HepG2 (cell line): ENCODE results near the gene IDUA. TPM values are rescaled to one million over a fixed set of nuclear protein-coding genes. Genes with fewer than 3 reads are reported as not detected.
A peak's percentile ranks its signal among the peaks of the same experiment; 100 is the strongest.

ENCODE experiments used
- ATM ChIP-seq: fragments of 450-650 bp; IDR thresholded peaks from 2 replicates; pipeline ENCODE4 v1.7.1; 2017; ENCODE audit warnings: mild to moderate bottlenecking, borderline replicate concordance
- CBX1 ChIP-seq: IDR thresholded peaks from one replicate; pipeline ENCODE4 v1.6.1; 2016; ENCODE audit warnings: antibody characterized with exemption, low read depth
- FOXA3 ChIP-seq: IDR thresholded peaks from 2 replicates; pipeline ENCODE4 v1.6.1; 2016; ENCODE audit warnings: missing genetic modification reagents, missing compliant biosample characterization
- GATAD1 ChIP-seq: IDR thresholded peaks from 2 replicates; pipeline ENCODE4 v1.6.1; 2016; ENCODE audit warnings: missing genetic modification reagents, missing compliant biosample characterization
- HNF1A ChIP-seq, 2 experiments: sonication (generic) in 1 of 2; formaldehyde crosslinking in 1 of 2; IDR thresholded peaks; 2 replicates each; pipeline versions ENCODE4 v1.4.0 to v1.6.1; 2016 to 2020; ENCODE audit warnings: borderline replicate concordance in 1 of 2, low read depth in 1 of 2, mild to moderate bottlenecking in 1 of 2, missing genetic modification reagents in 1 of 2
- MXD4 ChIP-seq: IDR thresholded peaks from 2 replicates; pipeline ENCODE4 v1.6.1; 2016; ENCODE audit warnings: mild to moderate bottlenecking, missing biosample characterization, missing genetic modification reagents
- RAD21 ChIP-seq: fragments of 450-650 bp; formaldehyde crosslinking; IDR thresholded peaks from 2 replicates; pipeline ENCODE4 v1.5.0; 2020; ENCODE audit warnings: mild to moderate bottlenecking
- SOX13 ChIP-seq, 3 experiments: fragments of 450-650 bp in 1 of 3; sonication (generic) in 1 of 3; formaldehyde crosslinking in 1 of 3; IDR thresholded peaks in 2 of 3; conservative IDR thresholded peaks in 1 of 3; 2 replicates each; pipeline versions ENCODE4 v1.5.0 to v1.6.1; 2016 to 2020; ENCODE audit warnings: antibody characterized with exemption in 1 of 3, mild to moderate bottlenecking in 1 of 3, missing compliant biosample characterization in 1 of 3, missing genetic modification reagents in 1 of 3, moderate library complexity in 1 of 3
- SP1 ChIP-seq, 2 experiments: fragments of 450-650 bp in 1 of 2; sonication (generic) in 1 of 2; formaldehyde crosslinking in 1 of 2; IDR thresholded peaks; 2 replicates each; pipeline versions ENCODE4 v1.4.0 to v1.6.1; 2016 to 2020; ENCODE audit warnings: missing genetic modification reagents in 1 of 2
- SP140L ChIP-seq: sonication (generic); formaldehyde crosslinking; IDR thresholded peaks from 2 replicates; pipeline ENCODE4 v1.4.0; 2020; ENCODE audit warnings: missing genetic modification reagents, borderline replicate concordance
- SRSF9 ChIP-seq: fragments of 200-400 bp; formaldehyde crosslinking; IDR thresholded peaks from 2 replicates; pipeline ENCODE4 v1.6.1; 2018; ENCODE audit warnings: borderline replicate concordance, mild to moderate bottlenecking, low read depth, low read length; ENCODE audit not compliant: insufficient read depth, poor library complexity, severe bottlenecking
- ZEB1 ChIP-seq: IDR thresholded peaks from 2 replicates; pipeline ENCODE4 v1.6.1; 2012; ENCODE audit warnings: mild to moderate bottlenecking, low read depth, inconsistent platforms; ENCODE audit not compliant: insufficient replicate concordance
- ZFX ChIP-seq: sonication (generic); formaldehyde crosslinking; IDR thresholded peaks from 2 replicates; pipeline ENCODE4 v1.4.0; 2020; ENCODE audit warnings: mild to moderate bottlenecking, low read depth, missing genetic modification reagents, moderate library complexity
- ZNF292 ChIP-seq: sonication (generic); formaldehyde crosslinking; IDR thresholded peaks from 2 replicates; pipeline ENCODE4 v1.8.1; 2022; ENCODE audit warnings: mild to moderate bottlenecking, low read depth, missing genetic modification reagents, borderline replicate concordance
- ZNF331 ChIP-seq: sonication (generic); formaldehyde crosslinking; IDR thresholded peaks from 2 replicates; pipeline ENCODE4 v1.4.0; 2020; ENCODE audit warnings: missing genetic modification reagents
- ZNF766 ChIP-seq: sonication (generic); formaldehyde crosslinking; IDR thresholded peaks from 2 replicates; pipeline ENCODE4 v1.5.0; 2020; ENCODE audit warnings: missing genetic modification reagents, borderline replicate concordance
- polyA plus RNA-seq, 8 experiments: library from polyadenylated mRNA; depleted of rRNA in 3 of 8; stranded (reverse) in 7 of 8; unstranded in 1 of 8; fragments of >200 nt; fragmentation: Illumina TruSeq in 4 of 8; extraction: Trizol in 4 of 8; gene quantifications; 2 replicates each; pipeline versions ENCODE4 v1.2.1 to v1.2.3, GENCODE V29; 2011 to 2016; ENCODE audit warnings: low read depth in 4 of 8, missing spikeins in 1 of 8, mixed read lengths in 1 of 8; ENCODE audit not compliant: insufficient read depth in 1 of 8
- total RNA-seq, 5 experiments: library from RNA; depleted of rRNA; stranded (reverse); fragments of >200 nt; fragmentation: Illumina TruSeq; extraction: Trizol; gene quantifications; 2 replicates each; pipeline ENCODE4 v1.2.3, GENCODE V29; 2016; ENCODE audit warnings: low read depth in 1 of 5
- TF ChIP-seq, protein P1 (sequence below): sonication (generic); formaldehyde crosslinking; IDR thresholded peaks from 2 replicates; pipeline ENCODE4 v1.4.0; 2020; ENCODE audit warnings: missing genetic modification reagents
- TF ChIP-seq, protein P2 (sequence below): fragments of 450-650 bp; IDR thresholded peaks from 2 replicates; pipeline ENCODE4 v1.6.1; 2017

Gene IDUA
- total and polyA plus RNA-seq, 2 of the 13 experiments (the other 11 are each of a cell fraction or from before 2014, with no cell fraction given): 0.77 to 1.0 TPM

- TF ChIP-seq, protein P1, sequence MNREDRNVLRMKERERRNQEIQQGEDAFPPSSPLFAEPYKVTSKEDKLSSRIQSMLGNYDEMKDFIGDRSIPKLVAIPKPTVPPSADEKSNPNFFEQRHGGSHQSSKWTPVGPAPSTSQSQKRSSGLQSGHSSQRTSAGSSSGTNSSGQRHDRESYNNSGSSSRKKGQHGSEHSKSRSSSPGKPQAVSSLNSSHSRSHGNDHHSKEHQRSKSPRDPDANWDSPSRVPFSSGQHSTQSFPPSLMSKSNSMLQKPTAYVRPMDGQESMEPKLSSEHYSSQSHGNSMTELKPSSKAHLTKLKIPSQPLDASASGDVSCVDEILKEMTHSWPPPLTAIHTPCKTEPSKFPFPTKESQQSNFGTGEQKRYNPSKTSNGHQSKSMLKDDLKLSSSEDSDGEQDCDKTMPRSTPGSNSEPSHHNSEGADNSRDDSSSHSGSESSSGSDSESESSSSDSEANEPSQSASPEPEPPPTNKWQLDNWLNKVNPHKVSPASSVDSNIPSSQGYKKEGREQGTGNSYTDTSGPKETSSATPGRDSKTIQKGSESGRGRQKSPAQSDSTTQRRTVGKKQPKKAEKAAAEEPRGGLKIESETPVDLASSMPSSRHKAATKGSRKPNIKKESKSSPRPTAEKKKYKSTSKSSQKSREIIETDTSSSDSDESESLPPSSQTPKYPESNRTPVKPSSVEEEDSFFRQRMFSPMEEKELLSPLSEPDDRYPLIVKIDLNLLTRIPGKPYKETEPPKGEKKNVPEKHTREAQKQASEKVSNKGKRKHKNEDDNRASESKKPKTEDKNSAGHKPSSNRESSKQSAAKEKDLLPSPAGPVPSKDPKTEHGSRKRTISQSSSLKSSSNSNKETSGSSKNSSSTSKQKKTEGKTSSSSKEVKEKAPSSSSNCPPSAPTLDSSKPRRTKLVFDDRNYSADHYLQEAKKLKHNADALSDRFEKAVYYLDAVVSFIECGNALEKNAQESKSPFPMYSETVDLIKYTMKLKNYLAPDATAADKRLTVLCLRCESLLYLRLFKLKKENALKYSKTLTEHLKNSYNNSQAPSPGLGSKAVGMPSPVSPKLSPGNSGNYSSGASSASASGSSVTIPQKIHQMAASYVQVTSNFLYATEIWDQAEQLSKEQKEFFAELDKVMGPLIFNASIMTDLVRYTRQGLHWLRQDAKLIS: no peak
- TF ChIP-seq SOX13 (IDR thresholded peaks at IDR 0.05): no peak
- TF ChIP-seq SOX13 (CRISPR knock-in tag; conservative IDR thresholded peaks at IDR 0.05 in 1 of 2, IDR thresholded peaks at IDR 0.05 in 1 of 2): no peak
- no peak for TF ChIP-seq HNF1A (IDR thresholded peaks at IDR 0.05; ENCODE audit: low read depth)
- TF ChIP-seq HNF1A (CRISPR knock-in tag; IDR thresholded peaks at IDR 0.05; ENCODE audit: borderline replicate concordance): no peak; the same call in 1 of the 2 replicates
- TF ChIP-seq ZEB1: no peak
- TF ChIP-seq GATAD1 (CRISPR knock-in tag): peak; percentile 21; the same call in 1 of the 2 replicates
- TF ChIP-seq, protein P2, sequence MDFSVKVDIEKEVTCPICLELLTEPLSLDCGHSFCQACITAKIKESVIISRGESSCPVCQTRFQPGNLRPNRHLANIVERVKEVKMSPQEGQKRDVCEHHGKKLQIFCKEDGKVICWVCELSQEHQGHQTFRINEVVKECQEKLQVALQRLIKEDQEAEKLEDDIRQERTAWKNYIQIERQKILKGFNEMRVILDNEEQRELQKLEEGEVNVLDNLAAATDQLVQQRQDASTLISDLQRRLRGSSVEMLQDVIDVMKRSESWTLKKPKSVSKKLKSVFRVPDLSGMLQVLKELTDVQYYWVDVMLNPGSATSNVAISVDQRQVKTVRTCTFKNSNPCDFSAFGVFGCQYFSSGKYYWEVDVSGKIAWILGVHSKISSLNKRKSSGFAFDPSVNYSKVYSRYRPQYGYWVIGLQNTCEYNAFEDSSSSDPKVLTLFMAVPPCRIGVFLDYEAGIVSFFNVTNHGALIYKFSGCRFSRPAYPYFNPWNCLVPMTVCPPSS: no peak
- no peak for TF ChIP-seq SP1 (IDR thresholded peaks at IDR 0.05)
- peak; percentile 71 for TF ChIP-seq SP1 (CRISPR knock-in tag; IDR thresholded peaks at IDR 0.05)
- no peak for TF ChIP-seq ZNF766
- TF ChIP-seq FOXA3: 0 out of 2 replicates have a peak, but pooled peaks have one; percentile 15
- TF ChIP-seq ZNF292: peak; percentile 45; the same call in 1 of the 2 replicates
- no peak for TF ChIP-seq SRSF9
- peak; percentile 39; the same call in 1 of the 2 replicates for TF ChIP-seq ZFX (CRISPR knock-in tag)
- TF ChIP-seq ATM: no peak
- TF ChIP-seq ZNF331: 0 out of 2 replicates have a peak, but pooled peaks have one; percentile 21
- peak; percentile 31; the same call in 1 of the 2 replicates for TF ChIP-seq RAD21
- no peak for TF ChIP-seq MXD4 (CRISPR knock-in tag)
- no peak for TF ChIP-seq CBX1
- TF ChIP-seq SP140L (CRISPR knock-in tag): no peak
Observed at GRCh38 chr4:985123-985830, 1.6 kb upstream of the IDUA start (continued).
